Measurements from ENCODE around the gene NUP214. TPM values are rescaled to one million over a fixed set of nuclear protein-coding genes. Genes with fewer than 3 reads are reported as not detected.

NUP214 gene
- total RNA-seq, 1 experiment from 2014 or later, result 25.6 TPM

GRCh38 chr9:131197160-131197911, 72.0 kb downstream of the NUP214 start:
- intact Hi-C loops (cut with micrococcal nuclease), result no loop called here
- Histone ChIP-seq H3K4me3 (ENCODE audit: low read length) (no peak overlapping the region), H3K36me3 (ENCODE audit: low read depth, low read length) (peaks cover 28% of the 10 kb centered on the region; the same call in 1 of the 2 replicates), H3F3A (ENCODE audit: low read length, unreplicated experiment) (no peaks in the 10 kb centered on the region), H2AFZ (ENCODE audit: low read length) (no peak overlapping the region), H3K27ac (ENCODE audit: low read length) (no peak overlapping the region), H3K9me3 (ENCODE audit: low read length) (no peaks in the 10 kb centered on the region), H3K9ac (ENCODE audit: low read length) (no peak overlapping the region), H3K4me2 (ENCODE audit: low read length) (no peak overlapping the region), H4K20me1 (ENCODE audit: low read length) (no peaks in the 10 kb centered on the region), H3K27me3 (ENCODE audit: low read length) (no peaks in the 10 kb centered on the region), H3K9me2 (replicated peaks; ENCODE audit: low read length) (no peaks in the 10 kb centered on the region), H3K79me2 (ENCODE audit: low read length) (no peaks in the 10 kb centered on the region), H3K4me1 (ENCODE audit: insufficient read depth, low read length) (no peaks in the 10 kb centered on the region)
- CTCF ChIA-PET, result no interaction called here
- no peak for TF ChIP-seq EZH2phosphoT487 (IDR thresholded peaks at IDR 0.05; ENCODE audit: borderline replicate concordance, low read length)
- no peak for TF ChIP-seq CTCF (conservative IDR thresholded peaks at IDR 0.05; ENCODE audit: low read depth, low read length)
- TF ChIP-seq EZH2 (IDR thresholded peaks at IDR 0.05; ENCODE audit: low read length, unreplicated experiment), result no peak
- ATAC-seq (no peak), DNase-seq (no peak)
- POLR2A ChIA-PET (ENCODE audit: unreplicated experiment), result no interaction called here
- BruUV-seq (replicated peaks), result TSS peak; percentile 28

GRCh38 chr9:131198041-131198715, 72.8 kb downstream of the NUP214 start:
- ChIA-PET POLR2A (ENCODE audit: unreplicated experiment) (no interaction called here), CTCF (interaction anchor here (0.7 kb wide), 1 partner anchor 44 kb away, joined by 4 read pairs; no protein-coding TSS in a partner anchor)
- peaks cover 28% of the 10 kb centered on the region; the same call in 1 of the 2 replicates for H3K36me3 ChIP-seq (ENCODE audit: low read depth, low read length)

More at GRCh38 chr9:131198041-131198715, 72.8 kb downstream of the NUP214 start:
- H3F3A ChIP-seq (ENCODE audit: low read length, unreplicated experiment), result no peaks in the 10 kb centered on the region
- intact Hi-C loops (cut with micrococcal nuclease), result no loop called here
- no peak overlapping the region for H3K9ac ChIP-seq (ENCODE audit: low read length)
- no peaks in the 10 kb centered on the region for H3K4me1 ChIP-seq (ENCODE audit: insufficient read depth, low read length)
- DNase-seq (no peak), ATAC-seq (no peak)
- no peak overlapping the region for H3K4me3 ChIP-seq (ENCODE audit: low read length)
- H3K4me2 ChIP-seq (ENCODE audit: low read length), result no peak overlapping the region
- no peak overlapping the region for H3K27ac ChIP-seq (ENCODE audit: low read length)
- no peaks in the 10 kb centered on the region for H4K20me1 ChIP-seq (ENCODE audit: low read length)
- H3K9me3 ChIP-seq (ENCODE audit: low read length), result no peaks in the 10 kb centered on the region
- H3K9me2 ChIP-seq (replicated peaks; ENCODE audit: low read length), result no peaks in the 10 kb centered on the region
- H3K79me2 ChIP-seq (ENCODE audit: low read length), result no peaks in the 10 kb centered on the region
- H2AFZ ChIP-seq (ENCODE audit: low read length), result no peak overlapping the region
- TF ChIP-seq CTCF (conservative IDR thresholded peaks at IDR 0.05; ENCODE audit: low read depth, low read length) (no peak), EZH2 (IDR thresholded peaks at IDR 0.05; ENCODE audit: low read length, unreplicated experiment) (no peak), EZH2phosphoT487 (IDR thresholded peaks at IDR 0.05; ENCODE audit: borderline replicate concordance, low read length) (no peak)
- H3K27me3 ChIP-seq (ENCODE audit: low read length), result no peaks in the 10 kb centered on the region
- no TSS peak for BruUV-seq (replicated peaks)
